ENCODE results near the gene ART1.
"Not testable (repeated sequence)": the region's sequence is repeated elsewhere in the genome, so short reads cannot be mapped to it uniquely, and the experiment has no call there.

DNA sequence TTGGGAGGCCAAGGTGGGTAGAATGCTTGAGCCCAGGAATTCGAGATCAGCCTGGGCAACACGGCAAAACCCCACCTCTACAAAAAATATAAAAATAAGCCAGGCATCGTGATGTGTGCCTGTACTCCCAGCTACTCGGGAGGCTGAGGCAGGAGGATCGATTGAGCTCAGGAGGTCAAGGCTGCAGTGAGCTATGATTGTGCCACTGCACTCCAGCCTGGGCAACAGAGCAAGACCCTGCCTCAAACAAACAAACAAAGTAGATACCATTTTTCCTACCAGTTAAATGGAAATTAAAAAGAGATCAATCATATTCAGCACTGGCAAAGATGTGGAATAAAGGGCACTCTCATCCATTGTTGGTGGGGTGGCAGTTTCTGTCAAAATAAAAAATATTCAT, 12.4 kb downstream of the ART1 start:
- TF ChIP-seq, protein P1, sequence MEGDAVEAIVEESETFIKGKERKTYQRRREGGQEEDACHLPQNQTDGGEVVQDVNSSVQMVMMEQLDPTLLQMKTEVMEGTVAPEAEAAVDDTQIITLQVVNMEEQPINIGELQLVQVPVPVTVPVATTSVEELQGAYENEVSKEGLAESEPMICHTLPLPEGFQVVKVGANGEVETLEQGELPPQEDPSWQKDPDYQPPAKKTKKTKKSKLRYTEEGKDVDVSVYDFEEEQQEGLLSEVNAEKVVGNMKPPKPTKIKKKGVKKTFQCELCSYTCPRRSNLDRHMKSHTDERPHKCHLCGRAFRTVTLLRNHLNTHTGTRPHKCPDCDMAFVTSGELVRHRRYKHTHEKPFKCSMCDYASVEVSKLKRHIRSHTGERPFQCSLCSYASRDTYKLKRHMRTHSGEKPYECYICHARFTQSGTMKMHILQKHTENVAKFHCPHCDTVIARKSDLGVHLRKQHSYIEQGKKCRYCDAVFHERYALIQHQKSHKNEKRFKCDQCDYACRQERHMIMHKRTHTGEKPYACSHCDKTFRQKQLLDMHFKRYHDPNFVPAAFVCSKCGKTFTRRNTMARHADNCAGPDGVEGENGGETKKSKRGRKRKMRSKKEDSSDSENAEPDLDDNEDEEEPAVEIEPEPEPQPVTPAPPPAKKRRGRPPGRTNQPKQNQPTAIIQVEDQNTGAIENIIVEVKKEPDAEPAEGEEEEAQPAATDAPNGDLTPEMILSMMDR (IDR thresholded peaks at IDR 0.05; ENCODE audit: low read depth, low read length, poor library complexity, severe bottlenecking), result not testable (repeated sequence)
- not testable (repeated sequence) for TF ChIP-seq EZH2phosphoT487 (IDR thresholded peaks at IDR 0.05; ENCODE audit: borderline replicate concordance, low read length)

Measured in DOHH2 (cell line).